Urinary bladder (tissue), 4 donors: ENCODE measurements around the gene GTF2E1. TPM values are rescaled to one million over a fixed set of nuclear protein-coding genes. Genes with fewer than 3 reads are reported as not detected.

Experiments
- DNase-seq: peaks from one replicate; pipeline ENCODE4 v3.0.0-alpha.2; 2015; ENCODE audit errors: extremely low spot score
- H3K27ac ChIP-seq: one replicate; pipeline ENCODE4 v1.5.1; 2013; ENCODE audit warnings: low read depth, mild to moderate bottlenecking, moderate library complexity
- H3K36me3 ChIP-seq: one replicate; pipeline ENCODE4 v1.6.1; 2013; ENCODE audit warnings: mild to moderate bottlenecking, moderate library complexity; ENCODE audit not compliant: insufficient read depth
- H3K4me1 ChIP-seq: one replicate; pipeline ENCODE4 v1.6.1; 2013; ENCODE audit warnings: mild to moderate bottlenecking, moderate library complexity; ENCODE audit not compliant: insufficient read depth
- H3K4me3 ChIP-seq: one replicate; pipeline ENCODE4 v1.5.1; 2013; ENCODE audit warnings: low read depth, low read length
- WGBS: extraction: QIAGEN DNeasy Blood & Tissue Kit; methylation state at CpG from one replicate; pipeline ENCODE4 v1.1.7; 2013; 5-methylcytosine and 5-hydroxymethylcytosine counted together
- polyA plus RNA-seq: library from polyadenylated mRNA; stranded (reverse); fragments of 200-250 nt; gene quantifications from one replicate; pipeline ENCODE4 v1.2.3, GENCODE V29; 2013
- total RNA-seq: library from RNA; depleted of rRNA; stranded (reverse); fragments of >200 nt; gene quantifications from one replicate; pipeline ENCODE4 v1.2.3, GENCODE V29; 2014
- donor health status: healthy with polysubstance abuse.
- donor health status: healthy.

GTF2E1 gene
- total and polyA plus RNA-seq, 2 donors, result 7.7 to 18.1 TPM

- Histone ChIP-seq H3K4me3 (no peak overlapping the region), H3K36me3 (no peaks in the 10 kb centered on the region), H3K4me1 (no peaks in the 10 kb centered on the region), H3K27ac (no peak overlapping the region)
- 48% methylated on average over 6 of the region's 6 CpGs for WGBS
- no peak for DNase-seq
These were observed 54.4 kb downstream of the GTF2E1 start for GRCh38 chr3:120796976-120797375.

DNA sequence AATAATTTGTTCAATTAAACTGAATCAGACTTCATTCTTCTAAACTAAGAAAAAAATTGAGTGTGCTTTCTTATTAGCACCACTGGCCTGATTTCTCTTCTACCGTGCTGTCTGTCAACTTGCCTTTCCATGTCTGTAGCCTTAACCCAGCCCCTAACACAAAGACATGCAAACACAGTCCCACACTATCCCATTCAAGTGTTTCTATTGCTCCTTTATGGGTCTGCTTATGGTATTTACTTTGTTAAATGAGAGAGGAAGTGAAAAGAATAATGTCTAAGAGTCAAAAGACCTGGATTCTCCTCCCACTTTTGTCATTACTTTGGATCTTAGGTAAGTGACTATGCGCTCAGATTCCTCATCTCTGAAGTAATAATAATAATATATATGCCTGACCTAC lies 55.3 kb downstream of the GTF2E1 start:
- 91% methylated on average over 2 of the region's 2 CpGs for WGBS
- Histone ChIP-seq H3K36me3 (no peaks in the 10 kb centered on the region), H3K27ac (no peak overlapping the region), H3K4me3 (no peak overlapping the region), H3K4me1 (no peaks in the 10 kb centered on the region)
- DNase-seq, result no peak

- Histone ChIP-seq H3K27ac (no peak overlapping the region), H3K36me3 (no peaks in the 10 kb centered on the region), H3K4me3 (no peak overlapping the region), H3K4me1 (no peaks in the 10 kb centered on the region)
- WGBS, result 75% methylated on average over 1 of the region's 1 CpG
- no peak for DNase-seq
These were observed 55.8 kb downstream of the GTF2E1 start for GRCh38 chr3:120798346-120798745.

- Histone ChIP-seq H3K36me3 (no peaks in the 10 kb centered on the region), H3K4me3 (no peak overlapping the region), H3K27ac (no peak overlapping the region), H3K4me1 (no peaks in the 10 kb centered on the region)
- DNase-seq, result no peak
These were observed 58.1 kb downstream of the GTF2E1 start for GRCh38 chr3:120800625-120801024.

GRCh38 chr3:120801484-120801883 lies 58.9 kb downstream of the GTF2E1 start:
- Histone ChIP-seq H3K27ac (no peak overlapping the region), H3K36me3 (no peaks in the 10 kb centered on the region), H3K4me1 (no peaks in the 10 kb centered on the region), H3K4me3 (no peak overlapping the region)
- 78% methylated on average over 2 of the region's 2 CpGs for WGBS
- no peak for DNase-seq

DNA sequence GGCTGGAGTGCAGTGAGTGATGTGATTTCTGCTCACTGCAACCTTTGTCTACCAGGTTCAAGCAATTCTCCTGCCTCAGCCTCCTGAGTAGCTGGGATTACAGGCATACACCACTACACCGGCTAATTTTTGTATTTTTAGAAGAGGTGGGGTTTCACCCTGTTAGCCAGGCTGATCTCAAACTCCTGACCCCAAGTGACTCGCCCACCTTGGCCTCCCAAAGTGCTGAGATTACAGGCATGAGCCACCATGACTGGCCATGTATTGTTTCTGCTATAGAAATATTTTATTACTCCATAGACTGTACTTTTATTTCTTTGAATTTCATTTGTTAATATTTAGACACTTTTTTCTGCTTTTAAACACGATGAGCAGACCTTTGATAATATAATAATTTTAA lies 60.4 kb downstream of the GTF2E1 start:
- no peak overlapping the region for H3K27ac ChIP-seq
- 81% methylated on average over 3 of the region's 3 CpGs for WGBS

GRCh38 chr3:120816728-120817127 lies 74.2 kb downstream of the GTF2E1 start:
- H3K27ac ChIP-seq, result no peak overlapping the region

More for the DNA sequence above, 60.4 kb downstream of the GTF2E1 start:
- no peaks in the 10 kb centered on the region for H3K4me1 ChIP-seq
- no peak for DNase-seq
- no peak overlapping the region for H3K4me3 ChIP-seq
- no peaks in the 10 kb centered on the region for H3K36me3 ChIP-seq

DNA sequence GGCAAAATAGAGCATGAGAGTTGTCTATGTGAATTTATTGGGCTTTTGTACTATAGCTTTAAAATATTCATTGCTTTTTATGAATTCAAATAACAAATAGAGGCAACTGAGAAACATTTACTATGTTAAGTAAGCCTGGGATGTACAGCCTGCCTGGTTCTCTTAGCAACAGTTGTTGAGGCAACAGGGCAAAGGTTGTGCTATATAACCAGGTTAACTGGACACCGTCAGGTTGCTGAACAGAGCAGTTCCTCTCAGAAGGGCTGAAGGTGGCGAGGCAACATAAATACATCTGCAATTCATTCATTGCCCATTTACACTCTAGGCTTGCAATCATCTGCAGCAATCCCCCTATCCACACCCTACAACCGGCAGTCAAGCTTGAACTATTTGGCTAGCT lies 78.2 kb downstream of the GTF2E1 start:
- H3K27ac ChIP-seq, result no peak overlapping the region
- H3K4me3 ChIP-seq, result no peak overlapping the region
- H3K36me3 ChIP-seq, result no peaks in the 10 kb centered on the region
- 40% methylated on average over 3 of the region's 3 CpGs for WGBS
- H3K4me1 ChIP-seq, result no peaks in the 10 kb centered on the region
- DNase-seq, result no peak

More at GRCh38 chr3:120816728-120817127, 74.2 kb downstream of the GTF2E1 start:
- H3K4me3 ChIP-seq, result no peak overlapping the region
- no peaks in the 10 kb centered on the region for H3K36me3 ChIP-seq
- whole genome bisulfite sequencing, result 79% methylated on average over 4 of the region's 4 CpGs
- no peak for DNase-seq
- H3K4me1 ChIP-seq, result no peaks in the 10 kb centered on the region

DNA sequence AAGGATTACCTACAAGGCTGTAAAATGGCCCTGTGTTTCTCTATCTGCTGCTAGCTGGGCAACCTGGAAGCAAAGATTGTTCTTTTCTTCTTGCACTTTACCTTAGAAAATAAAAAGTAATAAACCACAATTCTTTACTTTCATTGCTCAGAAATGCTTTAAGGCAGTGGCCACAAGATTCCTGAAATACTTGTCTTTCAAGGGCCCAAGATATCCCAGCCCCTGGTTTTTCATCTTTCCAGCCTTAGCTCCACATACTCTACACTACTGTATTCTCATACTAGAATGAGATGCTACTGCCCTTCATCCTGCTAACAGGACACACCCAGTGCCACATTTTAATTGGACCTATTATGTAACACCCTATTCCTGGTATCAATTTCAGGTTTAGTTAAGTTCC lies 78.9 kb downstream of the GTF2E1 start:
- Histone ChIP-seq H3K36me3 (no peaks in the 10 kb centered on the region), H3K27ac (no peak overlapping the region), H3K4me1 (no peaks in the 10 kb centered on the region), H3K4me3 (no peak overlapping the region)
- DNase-seq, result no peak

DNA sequence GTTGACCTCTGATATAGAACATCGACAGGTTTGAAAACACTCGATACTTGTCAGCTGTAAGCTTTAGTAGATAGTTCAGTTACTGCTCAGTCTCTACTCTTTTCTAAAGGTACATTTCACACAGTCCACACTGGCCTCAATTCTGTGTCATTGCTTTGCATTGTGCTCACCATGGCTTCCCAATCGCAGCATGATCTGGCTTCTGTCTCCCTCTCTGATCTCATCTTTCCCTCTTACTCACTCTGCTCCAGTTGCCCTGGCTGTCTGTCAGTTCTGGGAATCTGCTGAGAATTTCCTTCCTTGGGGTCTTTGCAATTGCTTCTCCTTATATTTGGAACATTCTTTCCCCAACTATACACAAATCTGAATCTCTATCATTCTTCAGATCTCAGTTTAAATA lies 80.6 kb downstream of the GTF2E1 start:
- 88% methylated on average over 3 of the region's 3 CpGs for WGBS
- no peaks in the 10 kb centered on the region for H3K4me1 ChIP-seq
- DNase-seq, result no peak
- no peak overlapping the region for H3K27ac ChIP-seq
- H3K4me3 ChIP-seq, result no peak overlapping the region
- no peaks in the 10 kb centered on the region for H3K36me3 ChIP-seq

GRCh38 chr3:120824613-120825012 lies 82.1 kb downstream of the GTF2E1 start:
- Histone ChIP-seq H3K4me1 (no peaks in the 10 kb centered on the region), H3K27ac (no peak overlapping the region), H3K4me3 (no peak overlapping the region), H3K36me3 (no peaks in the 10 kb centered on the region)
- 24% methylated on average over 1 of the region's 1 CpG for WGBS
- DNase-seq, result no peak

DNA sequence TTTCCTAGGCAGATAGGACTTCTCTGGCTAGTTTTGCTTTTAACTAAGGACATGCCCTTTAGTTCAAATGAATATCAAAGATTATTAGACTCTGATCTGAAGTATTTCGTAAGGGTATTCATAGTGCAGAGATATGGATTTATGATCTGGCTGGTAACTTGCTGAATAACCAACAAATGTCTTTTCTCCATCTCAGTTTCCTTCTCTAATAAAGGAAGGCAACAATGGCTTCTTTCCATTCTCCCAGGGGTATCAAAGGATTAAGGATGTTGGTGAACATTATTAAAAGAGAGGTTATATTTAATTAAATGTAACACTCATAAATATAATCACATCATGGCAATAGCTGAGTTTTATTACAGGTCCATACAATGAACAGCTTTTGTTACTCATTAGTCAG lies 86.3 kb downstream of the GTF2E1 start:
- no peak overlapping the region for H3K27ac ChIP-seq
- H3K4me3 ChIP-seq, result no peak overlapping the region
- no peaks in the 10 kb centered on the region for H3K4me1 ChIP-seq
- DNase-seq, result no peak
- no peaks in the 10 kb centered on the region for H3K36me3 ChIP-seq
- 55% methylated on average over 1 of the region's 1 CpG for WGBS

DNA sequence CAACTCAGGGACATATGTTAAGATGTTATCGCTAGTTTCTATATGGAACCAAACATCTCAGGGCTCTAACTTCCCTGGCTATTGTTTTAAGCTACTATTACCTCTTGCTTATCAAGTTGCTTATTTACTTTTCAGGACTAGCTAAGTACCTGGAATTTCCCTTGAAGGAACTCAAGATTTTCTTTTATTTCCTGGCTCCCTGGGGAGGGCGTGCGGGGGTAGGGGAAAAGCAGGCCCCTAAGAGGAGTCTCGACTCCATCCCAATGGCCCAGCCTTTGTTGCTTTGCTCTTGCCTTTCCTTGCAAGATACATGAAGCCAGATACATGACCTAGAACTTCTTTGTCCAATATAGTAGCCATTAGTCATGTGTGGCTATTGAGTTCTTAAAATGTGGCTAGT lies 88.5 kb downstream of the GTF2E1 start:
- Histone ChIP-seq H3K36me3 (no peaks in the 10 kb centered on the region), H3K27ac (no peak overlapping the region), H3K4me3 (no peak overlapping the region), H3K4me1 (no peaks in the 10 kb centered on the region)
- no peak for DNase-seq
- 85% methylated on average over 4 of the region's 4 CpGs for WGBS
